ENCODE measurements around the gene GPR139. TPM values are rescaled to one million over a fixed set of nuclear protein-coding genes. Genes with fewer than 3 reads are reported as not detected.

Gene GPR139
- total RNA-seq, 6 donors from 2014 or later, result not detected

GRCh38 chr16:20094157-20094556 lies 20.5 kb upstream of the GPR139 start:
- Histone ChIP-seq H3K9me3 (no peaks in the 10 kb centered on the region), H3K27me3 (no peaks in the 10 kb centered on the region), H3K27ac (no peak overlapping the region), H3K4me3 (no peak overlapping the region), H3K36me3 (no peaks in the 10 kb centered on the region), H3K4me1 (no peaks in the 10 kb centered on the region)
- no peak for DNase-seq
- no peak for TF ChIP-seq POLR2AphosphoS5 (IDR thresholded peaks at IDR 0.05)
- no peak for TF ChIP-seq POLR2A (IDR thresholded peaks at IDR 0.05)
- WGBS, 2 donors, result 42 to 45% methylated on average over 3 of the region's 3 CpGs
- no peak for ATAC-seq (ENCODE audit: low FRiP score in 2 of 2)

DNA sequence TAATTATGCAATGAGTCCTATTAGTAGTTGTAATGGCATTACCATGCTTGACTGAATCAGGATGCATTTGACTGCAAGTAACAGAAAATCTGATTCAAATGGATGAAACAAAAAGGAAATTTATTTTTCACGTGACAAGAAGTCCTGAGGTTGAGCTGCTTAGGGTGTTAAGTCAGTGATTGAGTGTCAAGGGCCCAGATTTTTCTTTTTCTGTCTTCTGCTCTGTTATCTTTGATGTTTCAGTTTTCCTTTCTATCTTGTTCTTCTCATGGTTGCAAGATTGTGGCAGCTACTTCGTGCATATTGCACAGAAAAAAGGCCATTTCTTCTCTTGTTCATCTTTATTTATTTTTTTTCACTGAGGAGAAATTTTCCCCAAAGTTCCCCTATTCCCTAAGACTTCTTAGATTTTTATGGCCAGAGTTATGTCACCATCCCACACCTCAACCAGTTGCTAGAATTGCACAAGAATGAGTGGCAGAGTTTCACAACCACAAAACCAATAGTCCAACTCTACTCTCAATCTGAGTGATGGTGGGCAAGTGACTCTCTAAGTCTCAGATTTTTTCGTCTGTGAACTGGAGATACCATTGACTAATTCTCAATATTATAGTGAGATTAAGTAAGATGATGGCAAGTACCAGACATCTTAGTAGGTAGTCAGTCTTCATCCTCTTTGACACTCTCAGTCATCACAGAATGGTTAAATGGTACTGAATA lies 15.7 kb upstream of the GPR139 start:
- 50 to 53% methylated on average over 3 of the region's 3 CpGs for WGBS, 2 donors
- Histone ChIP-seq H3K36me3 (no peaks in the 10 kb centered on the region), H3K27me3 (no peaks in the 10 kb centered on the region), H3K9me3 (no peaks in the 10 kb centered on the region), H3K4me3 (no peak overlapping the region), H3K27ac (no peak overlapping the region), H3K4me1 (no peaks in the 10 kb centered on the region)
- DNase-seq (no peak), ATAC-seq (ENCODE audit: low FRiP score in 2 of 2) (no peak)
- TF ChIP-seq, protein P1, sequence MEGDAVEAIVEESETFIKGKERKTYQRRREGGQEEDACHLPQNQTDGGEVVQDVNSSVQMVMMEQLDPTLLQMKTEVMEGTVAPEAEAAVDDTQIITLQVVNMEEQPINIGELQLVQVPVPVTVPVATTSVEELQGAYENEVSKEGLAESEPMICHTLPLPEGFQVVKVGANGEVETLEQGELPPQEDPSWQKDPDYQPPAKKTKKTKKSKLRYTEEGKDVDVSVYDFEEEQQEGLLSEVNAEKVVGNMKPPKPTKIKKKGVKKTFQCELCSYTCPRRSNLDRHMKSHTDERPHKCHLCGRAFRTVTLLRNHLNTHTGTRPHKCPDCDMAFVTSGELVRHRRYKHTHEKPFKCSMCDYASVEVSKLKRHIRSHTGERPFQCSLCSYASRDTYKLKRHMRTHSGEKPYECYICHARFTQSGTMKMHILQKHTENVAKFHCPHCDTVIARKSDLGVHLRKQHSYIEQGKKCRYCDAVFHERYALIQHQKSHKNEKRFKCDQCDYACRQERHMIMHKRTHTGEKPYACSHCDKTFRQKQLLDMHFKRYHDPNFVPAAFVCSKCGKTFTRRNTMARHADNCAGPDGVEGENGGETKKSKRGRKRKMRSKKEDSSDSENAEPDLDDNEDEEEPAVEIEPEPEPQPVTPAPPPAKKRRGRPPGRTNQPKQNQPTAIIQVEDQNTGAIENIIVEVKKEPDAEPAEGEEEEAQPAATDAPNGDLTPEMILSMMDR (IDR thresholded peaks at IDR 0.05), result no peak
- TF ChIP-seq POLR2AphosphoS5 (IDR thresholded peaks at IDR 0.05), result no peak
- no peak for TF ChIP-seq EP300 (IDR thresholded peaks at IDR 0.05)
- no peak for TF ChIP-seq POLR2A (IDR thresholded peaks at IDR 0.05)

- no peaks in the 10 kb centered on the region for H3K36me3 ChIP-seq
- H3K27ac ChIP-seq, result no peak overlapping the region
- 71 to 74% methylated on average over 6 of the region's 6 CpGs for WGBS, 2 donors
- H3K9me3 ChIP-seq, result no peaks in the 10 kb centered on the region
- no peaks in the 10 kb centered on the region for H3K4me1 ChIP-seq
- no peak overlapping the region for H3K4me3 ChIP-seq
- TF ChIP-seq EP300 (IDR thresholded peaks at IDR 0.05), result no peak
- no peak for TF ChIP-seq POLR2A (IDR thresholded peaks at IDR 0.05)
- TF ChIP-seq, protein P1 (IDR thresholded peaks at IDR 0.05), result no peak
- TF ChIP-seq POLR2AphosphoS5 (IDR thresholded peaks at IDR 0.05), result no peak
- no peaks in the 10 kb centered on the region for H3K27me3 ChIP-seq
- DNase-seq, result no peak
- ATAC-seq (ENCODE audit: low FRiP score in 2 of 2), result no peak
These were observed 11.0 kb upstream of the GPR139 start for GRCh38 chr16:20084624-20085226.

- H3K27ac ChIP-seq, result no peak overlapping the region
- H3K27me3 ChIP-seq, result no peaks in the 10 kb centered on the region
- no peaks in the 10 kb centered on the region for H3K36me3 ChIP-seq
- WGBS, 2 donors, result 82 to 83% methylated on average over 4 of the region's 4 CpGs
- DNase-seq (no peak), ATAC-seq (ENCODE audit: low FRiP score in 2 of 2) (no peak)
- H3K4me3 ChIP-seq, result no peak overlapping the region
- H3K4me1 ChIP-seq, result no peaks in the 10 kb centered on the region
- no peaks in the 10 kb centered on the region for H3K9me3 ChIP-seq
- TF ChIP-seq, protein P1 (IDR thresholded peaks at IDR 0.05), result no peak
- TF ChIP-seq EP300 (IDR thresholded peaks at IDR 0.05), result no peak
- no peak for TF ChIP-seq POLR2A (IDR thresholded peaks at IDR 0.05)
- no peak for TF ChIP-seq POLR2AphosphoS5 (IDR thresholded peaks at IDR 0.05)
These were observed 5.4 kb upstream of the GPR139 start for GRCh38 chr16:20079106-20079505.

GRCh38 chr16:20075243-20075642 lies 1.6 kb upstream of the GPR139 start:
- Histone ChIP-seq H3K4me3 (no peak overlapping the region), H3K9me3 (no peaks in the 10 kb centered on the region), H3K27ac (no peak overlapping the region), H3K4me1 (peaks cover 0 to 4% (median 0%) of the 10 kb centered on the region in 4 donors), H3K27me3 (peaks cover 0 to 10% (median 0%) of the 10 kb centered on the region in 4 donors), H3K36me3 (no peaks in the 10 kb centered on the region)
- TF ChIP-seq POLR2AphosphoS5 (IDR thresholded peaks at IDR 0.05), result no peak
- no peak for TF ChIP-seq EP300 (IDR thresholded peaks at IDR 0.05)
- TF ChIP-seq, protein P1 (IDR thresholded peaks at IDR 0.05), result no peak
- no peak for TF ChIP-seq POLR2A (IDR thresholded peaks at IDR 0.05)
- WGBS, 2 donors, result 67 to 72% methylated on average over 4 of the region's 4 CpGs
- no peak for DNase-seq
- no peak for ATAC-seq (ENCODE audit: low FRiP score in 2 of 2)
